OCI-LY7 (cell line): ENCODE data around the gene HSD17B2.

Experiments
- CTCF ChIP-seq: fragments of 200-600 bp; sonication (generic); conservative IDR thresholded peaks from 2 replicates; pipeline ENCODE4 v1.5.1; 2014; ENCODE audit warnings: mild to moderate bottlenecking, antibody characterized with exemption, low read length, moderate library complexity, mixed read lengths
- EZH2phosphoT487 ChIP-seq: fragments of 200-600 bp; sonication (generic); IDR thresholded peaks from 2 replicates; pipeline ENCODE4 v1.6.1; 2018; ENCODE audit warnings: low read depth, borderline replicate concordance, mild to moderate bottlenecking, mixed run types, antibody characterized with exemption, low read length, moderate library complexity, mixed read lengths

- TF ChIP-seq CTCF (no peak), EZH2phosphoT487 (no peak)
Measured at GRCh38 chr16:82108100-82108499, 73.0 kb downstream of the HSD17B2 start.
